GM23248 (cell line): ENCODE measurements around the gene CLDN11.

Experiments used
- EZH2 ChIP-seq: fragments of 200-600 bp; sonication (generic); IDR thresholded peaks from 2 replicates; pipeline ENCODE4 v1.6.1; 2018; ENCODE audit warnings: antibody characterized with exemption, mild to moderate bottlenecking; ENCODE audit not compliant: insufficient read depth, poor library complexity, severe bottlenecking
- EZH2phosphoT487 ChIP-seq: fragments of 200-600 bp; sonication (generic); IDR thresholded peaks from 2 replicates; pipeline ENCODE4 v1.6.1; 2018; ENCODE audit warnings: antibody characterized with exemption, moderate library complexity, mild to moderate bottlenecking, low read depth; ENCODE audit not compliant: insufficient read depth

DNA sequence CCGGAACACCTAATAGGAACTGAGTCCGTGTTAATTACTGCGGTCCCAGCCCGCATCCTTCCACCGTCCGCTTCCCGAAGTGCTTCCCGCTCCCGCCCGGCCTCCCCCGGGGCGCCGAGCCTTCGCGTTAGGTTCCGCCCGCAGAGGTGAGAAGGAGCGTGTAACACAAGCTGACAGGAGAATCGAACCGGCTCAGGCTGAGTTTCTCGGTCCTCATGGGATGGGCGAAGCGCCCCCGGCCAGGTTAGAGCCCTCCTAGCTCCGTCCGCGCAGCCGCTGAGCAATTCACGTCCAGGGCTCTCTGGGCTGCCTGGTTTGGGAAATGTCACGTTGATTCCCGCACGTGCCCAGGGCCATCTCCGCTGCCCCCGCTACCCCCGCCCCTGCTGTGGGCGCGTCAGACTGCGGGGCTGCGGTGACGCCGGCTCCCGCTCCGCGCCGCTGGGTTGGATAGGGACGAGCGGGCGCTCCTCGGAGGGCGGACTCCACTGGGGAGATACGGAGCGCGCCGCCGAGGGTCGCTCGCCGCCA is 954 bp downstream of the CLDN11 start:
- TF ChIP-seq EZH2 (no peak), EZH2phosphoT487 (no peak)
